Psoas muscle (tissue), 8 donors: ENCODE results near the gene ARMH1. TPM values are rescaled to one million over a fixed set of nuclear protein-coding genes. Genes with fewer than 3 reads are reported as not detected.
A peak's percentile ranks its signal among the peaks of the same experiment; 100 is the strongest.

ENCODE experiments used
- ATAC-seq, 4 donors: fragments of 200-7000 bp; cut with Tn5 transposase; one replicate each; pipeline ENCODE4 v1.9.1; 2020; ENCODE audit warnings: moderate library complexity in 3 of 4, mild to moderate bottlenecking in 2 of 4
- DNase-seq, 2 donors: peaks; one replicate each; pipeline ENCODE4 v3.0.0-alpha.2; 2020
- H3K27ac ChIP-seq: fragments of 200-600 bp; one replicate; pipeline ENCODE4 v1.8.0; 2022
- H3K27me3 ChIP-seq, 3 donors: fragments of 200-600 bp in 1 of 3; one replicate each; pipeline versions ENCODE4 v1.6.1 to v1.8.0; 2013 to 2022; ENCODE audit warnings: low read length in 2 of 3, mild to moderate bottlenecking in 2 of 3, moderate library complexity in 1 of 3; ENCODE audit not compliant: insufficient read depth in 3 of 3
- H3K36me3 ChIP-seq, 2 donors: fragments of 200-600 bp in 1 of 2; one replicate each; pipeline versions ENCODE4 v1.6.1 to v1.8.0; 2013 to 2022; ENCODE audit warnings: low read depth in 1 of 2, mild to moderate bottlenecking in 1 of 2, moderate library complexity in 1 of 2; ENCODE audit not compliant: insufficient read depth in 1 of 2
- H3K4me1 ChIP-seq: fragments of 200-600 bp; one replicate; pipeline ENCODE4 v1.8.0; 2022
- H3K4me3 ChIP-seq: fragments of 200-600 bp; one replicate; pipeline ENCODE4 v1.8.0; 2022; ENCODE audit warnings: mild to moderate bottlenecking
- H3K9me3 ChIP-seq: fragments of 200-600 bp; one replicate; pipeline ENCODE4 v1.8.0; 2022
- CTCF ChIP-seq: fragments of 200-600 bp; IDR thresholded peaks from one replicate; pipeline ENCODE4 v1.8.0; 2022; ENCODE audit warnings: antibody characterized with exemption
- WGBS, 3 donors: extraction: QIAGEN DNeasy Blood & Tissue Kit; methylation state at CpG; one replicate each; pipeline versions ENCODE4 v1.1.6 to v1.1.7; 2013; 5-methylcytosine and 5-hydroxymethylcytosine counted together
- intact Hi-C, 2 donors: fragments of 100-400 bp; cut with DNase I; formaldehyde crosslinking; loops; one replicate each; pipeline versions ENCODE4 v1.11.0 to v1.14.2; 2022
- polyA plus RNA-seq, 3 donors: library from polyadenylated mRNA; stranded (reverse); fragments of 200-250 nt; gene quantifications; one replicate each; pipeline ENCODE4 v1.2.3, GENCODE V29; 2013
- total RNA-seq, 4 donors: library from RNA; stranded (reverse); fragmentation: NEBNext Ultra II Directional in 2 of 4; extraction: Animal tissue kit (Norgen Biotek cat#: 25700) in 2 of 4; gene quantifications; one replicate each; pipeline versions ENCODE4 v1.2.1 to v1.2.4, GENCODE V29; 2021 to 2023
- donor health status: healthy with polysubstance abuse.
- donor health status: DM: no; HTN: no; CAD: no; lungs with moderate emphysema.
- donor health status: Bipolar disorder and iron deficiency.
- donor health status: healthy.
- donor health status: DM: yes; HTN: yes; CAD: no.
- donor health status: DM: no; HTN: no; CAD: no.
- donor health status: DM: no; HTN: no; CAD: no.
- donor health status: DM: yes; HTN: yes; CAD: no.

ARMH1 gene
- total and polyA plus RNA-seq, 7 donors = 0.08 to 0.82 (median 0.62) TPM; not detected in 1

GRCh38 chr1:44714532-44714931, 40.0 kb downstream of the ARMH1 start:
- ATAC-seq (peak in 1 of 4 donors; percentile 21), DNase-seq (no peak)
- no peak for TF ChIP-seq CTCF
- intact Hi-C loops = no loop called here
- H3K27me3 ChIP-seq = peaks cover 0 to 3% (median 2%) of the 10 kb centered on the region in 3 donors
- no peaks in the 10 kb centered on the region for H3K36me3 ChIP-seq
- H3K9me3 ChIP-seq = no peaks in the 10 kb centered on the region
- H3K4me3 ChIP-seq = no peak overlapping the region
- H3K27ac ChIP-seq = no peak overlapping the region
- 85 to 91% (median 90%) methylated on average over 7 of the region's 7 CpGs for WGBS, 3 donors
- H3K4me1 ChIP-seq = peaks cover 7% of the 10 kb centered on the region

- H3K27ac ChIP-seq = no peak overlapping the region
- WGBS, 3 donors = 7 to 10% (median 9%) methylated on average over 9 of the region's 9 CpGs
- peak; percentile 87 for TF ChIP-seq CTCF
- peaks cover 7% of the 10 kb centered on the region for H3K4me1 ChIP-seq
- DNase-seq (peak; percentile 43 to 68), ATAC-seq (peak; percentile 67 to 86 (median 71))
- H3K9me3 ChIP-seq = no peaks in the 10 kb centered on the region
- peaks cover 0 to 1% (median 0%) of the 10 kb centered on the region in 3 donors for H3K27me3 ChIP-seq
- intact Hi-C loops = no loop called here
- H3K4me3 ChIP-seq = no peak overlapping the region
- no peaks in the 10 kb centered on the region for H3K36me3 ChIP-seq
Observed at GRCh38 chr1:44714944-44715571, 40.5 kb downstream of the ARMH1 start.

GRCh38 chr1:44717156-44717555, 42.6 kb downstream of the ARMH1 start:
- H3K4me3 ChIP-seq = no peak overlapping the region
- DNase-seq (no peak), ATAC-seq (no peak)
- peaks cover 7% of the 10 kb centered on the region for H3K4me1 ChIP-seq
- no peak overlapping the region for H3K27ac ChIP-seq
- no peak for TF ChIP-seq CTCF
- H3K36me3 ChIP-seq = no peaks in the 10 kb centered on the region
- no peaks in the 10 kb centered on the region for H3K27me3 ChIP-seq
- no peaks in the 10 kb centered on the region for H3K9me3 ChIP-seq
- intact Hi-C loops = no loop called here
- WGBS, 3 donors = 42 to 52% (median 51%) methylated on average over 4 of the region's 4 CpGs

DNA sequence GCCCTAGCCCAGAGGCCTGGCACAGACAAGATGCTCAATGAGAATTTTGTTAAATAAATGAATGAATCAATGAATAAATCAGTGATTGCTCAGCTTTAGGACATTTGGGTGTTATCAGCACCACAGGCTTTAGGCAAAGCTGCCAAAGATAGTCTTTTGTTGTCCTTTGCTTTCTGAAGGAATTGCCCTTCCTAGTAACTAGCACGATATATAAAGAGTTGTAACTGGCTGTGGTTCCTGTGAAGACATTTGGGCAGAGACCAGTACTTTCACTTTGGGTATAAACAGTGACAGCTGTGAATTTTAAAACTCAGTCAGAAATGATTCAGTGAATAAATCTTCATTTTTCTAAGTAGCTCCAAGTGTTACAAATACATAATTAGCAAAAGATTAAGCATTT, 43.1 kb downstream of the ARMH1 start:
- DNase-seq (no peak), ATAC-seq (no peak)
- TF ChIP-seq CTCF = no peak
- H3K4me3 ChIP-seq = no peak overlapping the region
- intact Hi-C loops = no loop called here
- H3K9me3 ChIP-seq = no peaks in the 10 kb centered on the region
- 34 to 56% (median 55%) methylated on average over 1 of the region's 1 CpG for WGBS, 3 donors
- no peak overlapping the region for H3K27ac ChIP-seq
- no peaks in the 10 kb centered on the region for H3K36me3 ChIP-seq
- H3K27me3 ChIP-seq = no peaks in the 10 kb centered on the region
- H3K4me1 ChIP-seq = peaks cover 7% of the 10 kb centered on the region

DNA sequence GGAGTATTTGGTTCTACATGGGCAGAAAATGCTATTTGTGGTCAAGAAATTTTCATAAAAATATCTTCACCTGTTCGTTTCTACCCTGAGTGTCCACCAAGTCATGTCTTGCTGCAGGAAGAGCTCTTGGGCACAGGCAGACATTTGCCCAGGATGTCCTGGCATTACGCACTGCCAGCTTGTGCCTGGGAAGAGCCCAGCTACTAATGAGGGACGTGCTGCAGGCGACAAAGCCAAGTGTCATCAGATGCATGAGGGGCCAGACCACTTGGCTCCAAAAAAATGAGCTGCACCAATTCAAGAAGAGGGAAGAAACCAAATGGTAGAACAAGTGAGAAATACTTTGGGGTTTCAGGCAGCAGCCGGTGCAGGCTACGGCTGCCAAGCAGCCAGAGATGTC, 43.6 kb downstream of the ARMH1 start:
- no peaks in the 10 kb centered on the region for H3K36me3 ChIP-seq
- H3K27me3 ChIP-seq = no peaks in the 10 kb centered on the region
- DNase-seq = no peak
- H3K4me1 ChIP-seq = peaks cover 7% of the 10 kb centered on the region
- H3K27ac ChIP-seq = no peak overlapping the region
- ATAC-seq = no peak
- TF ChIP-seq CTCF = no peak
- no peak overlapping the region for H3K4me3 ChIP-seq
- no peaks in the 10 kb centered on the region for H3K9me3 ChIP-seq
- intact Hi-C loops = no loop called here
- WGBS, 3 donors = 45 to 56% (median 46%) methylated on average over 6 of the region's 6 CpGs
